K562 (cell line): ENCODE results near the gene ZMYND15. TPM values are rescaled to one million over a fixed set of nuclear protein-coding genes. Genes with fewer than 3 reads are reported as not detected.

Experiments used
- ARNT ChIP-seq, 2 experiments: fragments of 450-650 bp; IDR thresholded peaks; 2 replicates each; pipeline ENCODE4 v1.6.1; 2016; ENCODE audit warnings: mild to moderate bottlenecking in 1 of 2
- FOS ChIP-seq: IDR thresholded peaks from 3 replicates; pipeline ENCODE4 v1.6.1; 2011; ENCODE audit not compliant: insufficient read length; ENCODE audit errors: extremely low read depth
- KDM2B ChIP-seq: fragments of 250-450 bp; sonication (Bioruptor Pico); IDR thresholded peaks from 2 replicates; pipeline ENCODE4 v1.8.0; 2021; ENCODE audit warnings: mild to moderate bottlenecking, moderate library complexity
- PATZ1 ChIP-seq: fragments of 250-450 bp; sonication (Bioruptor Pico); IDR thresholded peaks from 2 replicates; pipeline ENCODE4 v1.5.0; 2020; ENCODE audit warnings: mild to moderate bottlenecking, borderline replicate concordance
- POLR2G ChIP-seq: fragments of 200-400 bp; formaldehyde crosslinking; IDR thresholded peaks from 2 replicates; pipeline ENCODE4 v1.6.1; 2017; ENCODE audit warnings: low read depth, mild to moderate bottlenecking, antibody characterized with exemption, low read length, moderate library complexity
- SOX6 ChIP-seq: fragments of 450-650 bp; IDR thresholded peaks from 2 replicates; pipeline ENCODE4 v1.6.1; 2014; ENCODE audit warnings: mild to moderate bottlenecking
- SREBF2 ChIP-seq: sonication (generic); formaldehyde crosslinking; IDR thresholded peaks from 2 replicates; pipeline ENCODE4 v1.4.0; 2020; ENCODE audit warnings: mild to moderate bottlenecking, missing genetic modification reagents
- XRCC3 ChIP-seq: fragments of 450-650 bp; IDR thresholded peaks from 2 replicates; pipeline ENCODE4 v1.6.1; 2017; ENCODE audit warnings: mild to moderate bottlenecking, moderate library complexity
- ZNF263 ChIP-seq: sonication (generic); formaldehyde crosslinking; IDR thresholded peaks from 2 replicates; pipeline ENCODE4 v1.8.0; 2022; ENCODE audit warnings: mild to moderate bottlenecking, missing genetic modification reagents, borderline replicate concordance
- polyA plus RNA-seq, 8 experiments: library from polyadenylated mRNA; depleted of rRNA in 4 of 8; stranded (reverse) in 5 of 8; unstranded in 3 of 8; fragments of >200 nt; fragmentation: Nextera tagmentation in 2 of 8; fragmentation: Illumina TruSeq in 1 of 8; extraction: Ambion mirVana in 2 of 8; extraction: Trizol in 1 of 8; gene quantifications; 2 replicates each; pipeline versions ENCODE4 v1.2.1 to v1.2.3, GENCODE V29; 2011 to 2014; ENCODE audit warnings: inconsistent platforms in 1 of 8, missing spikeins in 1 of 8
- total RNA-seq, 7 experiments: library from RNA; depleted of rRNA in 6 of 7; stranded (reverse); fragments of >200 nt in 6 of 7; fragmentation: Illumina TruSeq in 2 of 7; extraction: Trizol in 2 of 7; gene quantifications; 2 replicates each; pipeline versions ENCODE4 v1.2.1 to v1.2.3, GENCODE V29; 2011 to 2021; ENCODE audit warnings: low replicate concordance in 1 of 7
- TF ChIP-seq, protein P1 (sequence below), 2 experiments: fragments of 450-650 bp in 1 of 2; sonication (generic) in 1 of 2; formaldehyde crosslinking in 1 of 2; IDR thresholded peaks; 2 replicates each; pipeline versions ENCODE4 v1.7.1 to v1.9.0; 2016 to 2022; ENCODE audit warnings: inconsistent platforms in 1 of 2, mild to moderate bottlenecking in 1 of 2, missing genetic modification reagents in 1 of 2
- TF ChIP-seq, protein P2 (sequence below): fragments of 150-350 bp; conservative IDR thresholded peaks from 2 replicates; pipeline ENCODE4 v1.6.1; 2014; ENCODE audit warnings: low read length

The ZMYND15 gene
- total and polyA plus RNA-seq, 9 of the 15 experiments (the other 6 are each of a cell fraction or from before 2014, with no cell fraction given): 0.09 TPM; not detected in 8

GRCh38 chr17:4789951-4790704, 50.5 kb downstream of the ZMYND15 start (continued):
- no peak for TF ChIP-seq ZNF263 (CRISPR knock-in tag)
- TF ChIP-seq SREBF2 (CRISPR knock-in tag): no peak
- no peak for TF ChIP-seq FOS
- peak; percentile 91 for TF ChIP-seq POLR2G
- no peak for TF ChIP-seq ARNT (IDR thresholded peaks at IDR 0.05)
- TF ChIP-seq, protein P1, sequence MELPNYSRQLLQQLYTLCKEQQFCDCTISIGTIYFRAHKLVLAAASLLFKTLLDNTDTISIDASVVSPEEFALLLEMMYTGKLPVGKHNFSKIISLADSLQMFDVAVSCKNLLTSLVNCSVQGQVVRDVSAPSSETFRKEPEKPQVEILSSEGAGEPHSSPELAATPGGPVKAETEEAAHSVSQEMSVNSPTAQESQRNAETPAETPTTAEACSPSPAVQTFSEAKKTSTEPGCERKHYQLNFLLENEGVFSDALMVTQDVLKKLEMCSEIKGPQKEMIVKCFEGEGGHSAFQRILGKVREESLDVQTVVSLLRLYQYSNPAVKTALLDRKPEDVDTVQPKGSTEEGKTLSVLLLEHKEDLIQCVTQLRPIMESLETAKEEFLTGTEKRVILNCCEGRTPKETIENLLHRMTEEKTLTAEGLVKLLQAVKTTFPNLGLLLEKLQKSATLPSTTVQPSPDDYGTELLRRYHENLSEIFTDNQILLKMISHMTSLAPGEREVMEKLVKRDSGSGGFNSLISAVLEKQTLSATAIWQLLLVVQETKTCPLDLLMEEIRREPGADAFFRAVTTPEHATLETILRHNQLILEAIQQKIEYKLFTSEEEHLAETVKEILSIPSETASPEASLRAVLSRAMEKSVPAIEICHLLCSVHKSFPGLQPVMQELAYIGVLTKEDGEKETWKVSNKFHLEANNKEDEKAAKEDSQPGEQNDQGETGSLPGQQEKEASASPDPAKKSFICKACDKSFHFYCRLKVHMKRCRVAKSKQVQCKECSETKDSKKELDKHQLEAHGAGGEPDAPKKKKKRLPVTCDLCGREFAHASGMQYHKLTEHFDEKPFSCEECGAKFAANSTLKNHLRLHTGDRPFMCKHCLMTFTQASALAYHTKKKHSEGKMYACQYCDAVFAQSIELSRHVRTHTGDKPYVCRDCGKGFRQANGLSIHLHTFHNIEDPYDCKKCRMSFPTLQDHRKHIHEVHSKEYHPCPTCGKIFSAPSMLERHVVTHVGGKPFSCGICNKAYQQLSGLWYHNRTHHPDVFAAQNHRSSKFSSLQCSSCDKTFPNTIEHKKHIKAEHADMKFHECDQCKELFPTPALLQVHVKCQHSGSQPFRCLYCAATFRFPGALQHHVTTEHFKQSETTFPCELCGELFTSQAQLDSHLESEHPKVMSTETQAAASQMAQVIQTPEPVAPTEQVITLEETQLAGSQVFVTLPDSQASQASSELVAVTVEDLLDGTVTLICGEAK (IDR thresholded peaks at IDR 0.05): 0 out of 2 replicates have a peak, but pooled peaks have one; percentile 48
- TF ChIP-seq, protein P1 (CRISPR knock-in tag; IDR thresholded peaks at IDR 0.05): no peak
- no peak for TF ChIP-seq KDM2B (CRISPR knock-in tag)
- peak; percentile 32; the same call in 1 of the 2 replicates for TF ChIP-seq SOX6
- TF ChIP-seq, protein P2, sequence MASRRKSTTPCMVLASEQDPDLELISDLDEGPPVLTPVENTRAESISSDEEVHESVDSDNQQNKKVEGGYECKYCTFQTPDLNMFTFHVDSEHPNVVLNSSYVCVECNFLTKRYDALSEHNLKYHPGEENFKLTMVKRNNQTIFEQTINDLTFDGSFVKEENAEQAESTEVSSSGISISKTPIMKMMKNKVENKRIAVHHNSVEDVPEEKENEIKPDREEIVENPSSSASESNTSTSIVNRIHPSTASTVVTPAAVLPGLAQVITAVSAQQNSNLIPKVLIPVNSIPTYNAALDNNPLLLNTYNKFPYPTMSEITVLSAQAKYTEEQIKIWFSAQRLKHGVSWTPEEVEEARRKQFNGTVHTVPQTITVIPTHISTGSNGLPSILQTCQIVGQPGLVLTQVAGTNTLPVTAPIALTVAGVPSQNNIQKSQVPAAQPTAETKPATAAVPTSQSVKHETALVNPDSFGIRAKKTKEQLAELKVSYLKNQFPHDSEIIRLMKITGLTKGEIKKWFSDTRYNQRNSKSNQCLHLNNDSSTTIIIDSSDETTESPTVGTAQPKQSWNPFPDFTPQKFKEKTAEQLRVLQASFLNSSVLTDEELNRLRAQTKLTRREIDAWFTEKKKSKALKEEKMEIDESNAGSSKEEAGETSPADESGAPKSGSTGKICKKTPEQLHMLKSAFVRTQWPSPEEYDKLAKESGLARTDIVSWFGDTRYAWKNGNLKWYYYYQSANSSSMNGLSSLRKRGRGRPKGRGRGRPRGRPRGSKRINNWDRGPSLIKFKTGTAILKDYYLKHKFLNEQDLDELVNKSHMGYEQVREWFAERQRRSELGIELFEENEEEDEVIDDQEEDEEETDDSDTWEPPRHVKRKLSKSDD: no peak
- TF ChIP-seq PATZ1 (CRISPR knock-in tag): no peak
- no peak for TF ChIP-seq XRCC3
